Measurements from ENCODE around the gene PLCB1. TPM values are rescaled to one million over a fixed set of nuclear protein-coding genes. Genes with fewer than 3 reads are reported as not detected.
A peak's percentile ranks its signal among the peaks of the same experiment; 100 is the strongest.

PLCB1 gene
- total and polyA plus RNA-seq, 2 experiments from 2014 or later: 6.7 to 20.5 TPM

DNA sequence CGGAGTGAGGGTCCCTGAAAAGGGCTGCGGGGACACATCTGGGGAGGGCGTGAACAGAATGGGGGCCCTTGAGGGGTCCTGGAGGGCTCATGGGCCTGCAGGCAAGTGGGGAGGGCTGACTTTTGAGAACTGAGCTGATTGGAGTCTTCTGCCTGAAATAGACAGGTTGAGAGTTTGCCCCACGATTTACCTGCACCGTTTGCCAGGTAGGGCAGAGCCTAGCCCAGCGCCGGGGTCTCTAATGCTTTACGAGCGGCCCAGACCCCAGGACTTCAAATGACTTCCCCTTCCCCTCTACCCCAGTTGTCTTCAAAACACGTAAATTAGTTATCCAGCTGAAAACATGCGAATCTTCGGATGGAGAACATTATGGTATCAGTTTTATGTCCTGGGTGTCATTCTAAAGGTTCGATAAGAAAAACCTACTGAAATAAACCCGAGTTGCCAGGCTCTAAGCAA is 1.3 kb downstream of the PLCB1 start:
- no peaks in the 10 kb centered on the region for H4K20me1 ChIP-seq (ENCODE audit: insufficient read depth, poor library complexity, severe bottlenecking)
- no peak for DNase-seq (ENCODE audit: low spot score)
- no peaks in the 10 kb centered on the region for H3K4me1 ChIP-seq (ENCODE audit: insufficient read depth)
- H3K79me2 ChIP-seq: no peaks in the 10 kb centered on the region
- H3K9me2 ChIP-seq (replicated peaks; ENCODE audit: insufficient read depth): no peaks in the 10 kb centered on the region
- 63% methylated on average over 14 of the region's 14 CpGs for WGBS (ENCODE audit: low lambda C conversion rate, missing lambda C conversion rate)
- H3K36me3 ChIP-seq (replicated peaks; ENCODE audit: insufficient read depth, low read depth): no peaks in the 10 kb centered on the region
- no peaks in the 10 kb centered on the region for H3K9me3 ChIP-seq (ENCODE audit: low read depth)
- peak overlapping the region; percentile 85 for H2AFZ ChIP-seq
- H3K27ac ChIP-seq: no peak overlapping the region
- TF ChIP-seq, protein P1, sequence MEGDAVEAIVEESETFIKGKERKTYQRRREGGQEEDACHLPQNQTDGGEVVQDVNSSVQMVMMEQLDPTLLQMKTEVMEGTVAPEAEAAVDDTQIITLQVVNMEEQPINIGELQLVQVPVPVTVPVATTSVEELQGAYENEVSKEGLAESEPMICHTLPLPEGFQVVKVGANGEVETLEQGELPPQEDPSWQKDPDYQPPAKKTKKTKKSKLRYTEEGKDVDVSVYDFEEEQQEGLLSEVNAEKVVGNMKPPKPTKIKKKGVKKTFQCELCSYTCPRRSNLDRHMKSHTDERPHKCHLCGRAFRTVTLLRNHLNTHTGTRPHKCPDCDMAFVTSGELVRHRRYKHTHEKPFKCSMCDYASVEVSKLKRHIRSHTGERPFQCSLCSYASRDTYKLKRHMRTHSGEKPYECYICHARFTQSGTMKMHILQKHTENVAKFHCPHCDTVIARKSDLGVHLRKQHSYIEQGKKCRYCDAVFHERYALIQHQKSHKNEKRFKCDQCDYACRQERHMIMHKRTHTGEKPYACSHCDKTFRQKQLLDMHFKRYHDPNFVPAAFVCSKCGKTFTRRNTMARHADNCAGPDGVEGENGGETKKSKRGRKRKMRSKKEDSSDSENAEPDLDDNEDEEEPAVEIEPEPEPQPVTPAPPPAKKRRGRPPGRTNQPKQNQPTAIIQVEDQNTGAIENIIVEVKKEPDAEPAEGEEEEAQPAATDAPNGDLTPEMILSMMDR (IDR thresholded peaks at IDR 0.05; ENCODE audit: poor library complexity): no peak
- no peak for TF ChIP-seq EZH2phosphoT487 (IDR thresholded peaks at IDR 0.05; ENCODE audit: low read depth, severe bottlenecking, unreplicated experiment)
- no peak for TF ChIP-seq EZH2 (IDR thresholded peaks at IDR 0.05; ENCODE audit: borderline replicate concordance)
- peaks cover 14% of the 10 kb centered on the region for H3K27me3 ChIP-seq
- H3K4me3 ChIP-seq: peak overlapping the region; percentile 95
- H3K4me2 ChIP-seq: peak overlapping the region; percentile 89

DNA sequence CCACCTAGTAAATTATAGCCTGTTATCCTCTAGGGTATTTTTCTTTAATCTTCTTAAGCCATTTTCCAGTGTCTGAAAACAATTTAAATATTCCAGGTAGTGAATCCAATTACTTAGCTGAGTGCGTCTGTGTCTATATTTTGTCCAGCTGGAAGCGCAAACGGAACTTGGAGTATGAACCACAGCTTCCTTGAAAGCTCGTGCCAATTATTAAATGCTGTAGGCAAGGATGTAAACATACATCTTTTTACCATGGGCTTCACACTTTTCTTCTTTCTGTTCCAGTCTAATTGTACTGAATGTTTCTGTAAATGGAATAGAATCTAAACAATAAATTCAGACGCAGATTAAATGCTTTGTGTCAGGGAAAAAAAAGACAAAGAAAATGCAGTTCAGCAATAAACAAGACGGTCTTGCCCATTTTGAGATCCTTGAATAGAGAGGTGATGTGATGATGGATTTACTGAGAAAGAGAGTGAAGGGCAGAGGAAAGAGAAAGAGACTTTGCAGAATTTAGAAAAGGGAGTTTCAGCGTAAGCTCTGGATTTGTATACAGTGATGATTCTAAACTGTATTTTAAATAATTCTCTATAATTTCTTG is 1.9 kb downstream of the PLCB1 start:
- Histone ChIP-seq H3K9me3 (ENCODE audit: low read depth) (no peaks in the 10 kb centered on the region), H3K9me2 (replicated peaks; ENCODE audit: insufficient read depth) (no peaks in the 10 kb centered on the region), H3K4me3 (peak overlapping the region; percentile 95), H3K27ac (no peak overlapping the region), H4K20me1 (ENCODE audit: insufficient read depth, poor library complexity, severe bottlenecking) (no peaks in the 10 kb centered on the region), H3K79me2 (no peaks in the 10 kb centered on the region), H3K36me3 (replicated peaks; ENCODE audit: insufficient read depth, low read depth) (no peaks in the 10 kb centered on the region), H3K4me2 (peak overlapping the region; percentile 89), H3K4me1 (ENCODE audit: insufficient read depth) (no peaks in the 10 kb centered on the region), H3K27me3 (peaks cover 14% of the 10 kb centered on the region), H2AFZ (no peak overlapping the region)
- WGBS (ENCODE audit: low lambda C conversion rate, missing lambda C conversion rate): 61% methylated on average over 7 of the region's 7 CpGs
- no peak for DNase-seq (ENCODE audit: low spot score)
- TF ChIP-seq, protein P1 (IDR thresholded peaks at IDR 0.05; ENCODE audit: poor library complexity): no peak
- TF ChIP-seq EZH2 (IDR thresholded peaks at IDR 0.05; ENCODE audit: borderline replicate concordance) (no peak), EZH2phosphoT487 (IDR thresholded peaks at IDR 0.05; ENCODE audit: low read depth, severe bottlenecking, unreplicated experiment) (no peak)

DNA sequence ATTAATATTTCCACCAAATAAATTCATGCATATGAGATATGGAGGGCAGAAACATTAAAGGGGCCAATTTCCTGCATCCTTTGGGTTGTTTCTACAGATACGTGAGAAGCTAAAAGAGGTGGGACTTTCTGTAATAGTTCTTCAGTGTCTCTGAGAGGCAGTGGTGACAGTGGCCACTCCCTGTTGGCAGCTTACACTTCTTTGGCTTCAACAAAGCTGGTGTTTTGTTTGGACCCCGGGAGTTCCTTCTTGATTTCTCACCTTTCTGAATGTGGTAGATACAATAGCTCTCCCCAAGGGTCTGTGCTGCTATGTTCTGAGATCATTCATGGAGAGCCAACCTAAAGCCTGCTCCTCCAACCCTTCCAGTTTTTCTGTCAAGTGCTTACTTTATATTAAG is 7.8 kb downstream of the PLCB1 start:
- Histone ChIP-seq H3K4me2 (no peak overlapping the region), H4K20me1 (ENCODE audit: insufficient read depth, poor library complexity, severe bottlenecking) (no peaks in the 10 kb centered on the region), H3K79me2 (no peaks in the 10 kb centered on the region), H3K36me3 (replicated peaks; ENCODE audit: insufficient read depth, low read depth) (no peaks in the 10 kb centered on the region), H2AFZ (no peak overlapping the region), H3K27me3 (no peaks in the 10 kb centered on the region), H3K9me3 (ENCODE audit: low read depth) (no peaks in the 10 kb centered on the region), H3K4me1 (ENCODE audit: insufficient read depth) (no peaks in the 10 kb centered on the region), H3K4me3 (no peak overlapping the region), H3K27ac (no peak overlapping the region), H3K9me2 (replicated peaks; ENCODE audit: insufficient read depth) (no peaks in the 10 kb centered on the region)
- 83% methylated on average over 2 of the region's 2 CpGs for WGBS (ENCODE audit: low lambda C conversion rate, missing lambda C conversion rate)
- TF ChIP-seq, protein P1 (IDR thresholded peaks at IDR 0.05; ENCODE audit: poor library complexity): no peak
- TF ChIP-seq EZH2 (IDR thresholded peaks at IDR 0.05; ENCODE audit: borderline replicate concordance): no peak
- no peak for TF ChIP-seq EZH2phosphoT487 (IDR thresholded peaks at IDR 0.05; ENCODE audit: low read depth, severe bottlenecking, unreplicated experiment)
- no peak for DNase-seq (ENCODE audit: low spot score)

All from hepatocyte (in vitro differentiated cells).